Measurements from ENCODE around the gene YWHAQ.
"Not testable (repeated sequence)": the region's sequence is repeated elsewhere in the genome, so short reads cannot be mapped to it uniquely, and the experiment has no call there.

Gene YWHAQ

GRCh38 chr2:9552219-9553178 is 78.3 kb downstream of the YWHAQ start:
- DNase-seq (ENCODE audit: low read depth), result peak; percentile 87

DNA sequence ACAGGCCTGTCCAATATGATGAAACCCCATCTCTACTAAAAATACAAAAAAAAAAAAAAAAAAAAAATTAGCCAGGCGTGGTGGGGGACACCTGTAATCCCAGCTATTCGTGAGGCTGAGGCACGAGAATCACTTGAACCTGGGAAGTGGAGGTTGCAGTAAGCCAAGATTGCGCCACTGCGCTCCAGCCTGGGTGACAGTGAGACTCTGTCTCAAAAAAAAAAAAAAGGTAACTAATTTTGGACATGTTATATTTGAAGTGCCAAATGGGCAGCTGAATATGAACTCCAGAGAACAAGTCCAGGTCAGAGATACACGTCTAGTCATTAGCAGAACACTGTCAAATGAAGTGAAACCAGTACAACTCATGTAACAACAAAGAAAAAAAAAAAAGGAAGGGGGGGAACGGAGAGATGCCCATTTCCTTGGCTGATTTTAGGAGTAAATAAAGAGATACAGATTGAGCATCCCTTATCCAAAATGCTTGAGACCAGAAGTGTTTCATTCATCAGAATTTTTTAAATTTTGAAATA is 79.9 kb downstream of the YWHAQ start:
- DNase-seq (ENCODE audit: low read depth), result not testable (repeated sequence)

DNA sequence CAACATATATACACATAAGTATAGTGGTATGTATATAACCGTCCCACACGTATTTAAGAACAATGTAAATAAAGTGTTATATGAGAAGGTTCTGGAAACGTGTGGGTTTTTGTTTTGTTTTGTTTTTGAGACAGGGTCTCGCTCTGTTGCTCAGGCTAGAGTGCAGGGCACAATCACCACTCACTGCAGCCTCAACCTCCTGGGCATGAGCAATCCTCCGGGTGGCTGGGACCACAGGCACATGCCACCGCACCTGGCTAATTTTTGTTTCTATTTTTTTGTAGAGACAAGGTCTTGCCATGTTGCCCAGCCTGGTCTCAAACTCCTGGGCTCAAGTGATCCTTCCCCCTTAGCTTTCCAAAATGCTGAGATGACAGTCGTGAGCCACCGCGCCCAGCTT is 81.4 kb downstream of the YWHAQ start:
- DNase-seq (ENCODE audit: low read depth), result no peak

DNA sequence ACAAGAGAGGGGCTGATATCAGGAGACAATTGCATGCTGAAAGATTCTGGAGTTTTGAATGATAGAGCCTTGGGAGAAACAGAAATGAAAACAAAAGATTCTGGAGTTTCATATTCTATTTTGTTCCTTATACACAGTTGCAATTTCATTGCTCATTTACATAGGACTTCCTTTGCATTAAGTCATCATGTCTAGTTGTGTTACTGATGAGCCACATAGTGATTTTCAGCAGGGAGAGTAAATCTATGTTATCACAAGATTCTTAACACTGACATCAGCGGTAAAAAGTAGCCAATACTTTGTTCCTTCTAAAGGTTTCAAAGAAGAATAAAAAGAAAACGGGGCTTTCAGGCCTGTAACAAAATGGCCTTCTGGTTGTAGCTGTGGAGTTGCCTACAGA is 82.3 kb downstream of the YWHAQ start:
- DNase-seq (ENCODE audit: low read depth), result peak; percentile 57

DNA sequence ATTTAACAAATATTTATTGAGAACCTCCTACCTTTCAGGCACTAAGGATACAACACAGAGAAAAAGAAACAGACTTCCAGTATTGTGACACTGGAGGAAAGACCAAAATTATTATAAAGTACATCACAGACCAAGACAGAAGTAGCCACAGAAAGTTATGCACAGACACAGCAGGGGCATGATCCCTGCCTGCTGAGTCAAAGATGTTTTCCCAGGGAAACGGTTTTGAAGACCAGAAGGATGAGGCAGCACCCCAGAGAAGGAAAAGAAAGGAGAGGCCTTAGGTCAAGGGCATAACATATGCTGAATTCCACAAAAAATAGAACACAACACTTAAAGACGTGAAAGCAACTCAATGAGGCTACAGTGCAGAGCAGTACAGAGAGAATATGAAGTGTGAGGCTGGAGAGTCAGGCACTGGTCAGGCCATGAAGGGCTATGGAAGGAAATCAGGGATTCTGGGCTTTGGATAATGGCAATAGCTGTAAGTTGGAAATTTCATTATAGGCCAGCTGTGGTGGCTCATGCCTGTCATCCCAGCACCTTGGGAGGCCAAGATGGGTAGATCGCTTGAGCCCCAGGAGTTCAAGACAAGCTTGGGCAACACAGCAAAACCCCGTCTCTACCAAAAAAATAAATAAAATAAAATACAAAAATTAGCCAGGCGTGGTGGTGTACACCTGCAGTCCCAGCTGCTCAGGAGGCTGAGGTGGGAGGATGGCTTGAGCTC is 83.4 kb downstream of the YWHAQ start:
- peak; percentile 82 for DNase-seq (ENCODE audit: low read depth)

DNA sequence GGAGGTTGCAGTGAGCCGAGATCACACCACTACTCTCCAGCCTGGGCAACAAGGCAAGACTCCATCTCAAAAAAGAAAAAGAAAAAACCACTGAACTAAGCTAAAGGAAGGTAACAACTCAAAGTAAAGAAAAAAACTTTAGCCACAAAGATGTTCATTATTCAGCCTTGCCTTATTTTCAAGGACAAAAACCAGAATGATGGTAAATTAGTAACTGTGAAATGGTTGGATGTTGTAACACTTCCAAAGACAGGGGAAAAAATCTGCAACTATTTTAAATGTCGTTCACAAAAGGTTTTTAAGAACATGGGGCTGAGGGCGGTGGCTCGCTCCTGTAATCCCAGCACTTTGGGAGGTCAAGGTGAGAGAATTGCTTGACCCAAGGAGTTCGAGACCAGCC is 85.3 kb downstream of the YWHAQ start:
- DNase-seq (ENCODE audit: low read depth), result no peak

- no peak for DNase-seq (ENCODE audit: low read depth)
These were observed 87.2 kb downstream of the YWHAQ start for GRCh38 chr2:9543557-9543956.

GRCh38 chr2:9539531-9539930 is 91.3 kb downstream of the YWHAQ start:
- peak; percentile 84 for DNase-seq (ENCODE audit: low read depth)

GRCh38 chr2:9538000-9538507 is 92.7 kb downstream of the YWHAQ start:
- DNase-seq (ENCODE audit: low read depth), result peak; percentile 99

GRCh38 chr2:9536504-9536903 is 94.3 kb downstream of the YWHAQ start:
- no peak for DNase-seq (ENCODE audit: low read depth)

- DNase-seq (ENCODE audit: low read depth), result no peak
These were observed 95.6 kb downstream of the YWHAQ start for GRCh38 chr2:9535177-9535576.
